Stimulated activated CD4-positive, alpha-beta T cell treated with anti-CD3 and anti-CD28 coated beads, TNF-alpha, amount 100 ng/mL, for 1 hour (primary cell): ENCODE results near the gene MYO1A.
"Not testable (repeated sequence)": the region's sequence is repeated elsewhere in the genome, so short reads cannot be mapped to it uniquely, and the experiment has no call there.

Experiments used
- DNase-seq, 3 donors: peaks; one replicate each; pipeline ENCODE4 v3.0.0-alpha.2; 2020; ENCODE audit warnings: low read depth in 3 of 3, low spot score in 1 of 3

MYO1A gene

GRCh38 chr12:57048423-57049118, 1.4 kb downstream of the MYO1A start:
- DNase-seq: no peak

GRCh38 chr12:57047981-57048380, 1.9 kb downstream of the MYO1A start:
- DNase-seq: no peak

GRCh38 chr12:57046947-57047890, 2.7 kb downstream of the MYO1A start:
- DNase-seq: no peak

- DNase-seq: no peak
These were observed 3.7 kb downstream of the MYO1A start for GRCh38 chr12:57046086-57046791.

- no peak for DNase-seq
These were observed 5.0 kb downstream of the MYO1A start for GRCh38 chr12:57044889-57045288.

- no peak for DNase-seq
These were observed 5.5 kb downstream of the MYO1A start for GRCh38 chr12:57044468-57044867.

GRCh38 chr12:57042695-57043094, 7.2 kb downstream of the MYO1A start:
- no peak for DNase-seq

GRCh38 chr12:57040750-57041149, 9.2 kb downstream of the MYO1A start:
- DNase-seq: no peak

GRCh38 chr12:57040211-57040610, 9.7 kb downstream of the MYO1A start:
- DNase-seq: no peak

- DNase-seq: no peak
These were observed 10.7 kb downstream of the MYO1A start for GRCh38 chr12:57039016-57039798.

GRCh38 chr12:57037264-57037663, 12.7 kb downstream of the MYO1A start:
- DNase-seq: no peak

GRCh38 chr12:57033431-57033830, 16.5 kb downstream of the MYO1A start:
- no peak for DNase-seq

GRCh38 chr12:57031789-57032188, 18.1 kb downstream of the MYO1A start:
- no peak for DNase-seq

- no peak for DNase-seq
These were observed 18.7 kb downstream of the MYO1A start for GRCh38 chr12:57031138-57031725.

- no peak for DNase-seq
These were observed 20.5 kb downstream of the MYO1A start for GRCh38 chr12:57029457-57029856.

GRCh38 chr12:57027805-57028153, 22.1 kb downstream of the MYO1A start:
- DNase-seq: no peak

- DNase-seq: no peak
These were observed 22.7 kb downstream of the MYO1A start for GRCh38 chr12:57027011-57027804.

GRCh38 chr12:57025196-57025595, 24.7 kb downstream of the MYO1A start:
- no peak for DNase-seq

GRCh38 chr12:57022324-57022723, 27.6 kb downstream of the MYO1A start:
- not testable (repeated sequence) for DNase-seq
